Transverse colon (tissue), 3 donors: Measurements from ENCODE around the gene RASAL2.
"Not testable (repeated sequence)": the region's sequence is repeated elsewhere in the genome, so short reads cannot be mapped to it uniquely, and the experiment has no call there.

Experiments
- CTCF ChIP-seq, 5 experiments: fragments of 200-600 bp in 3 of 5; fragments of 450-650 bp in 2 of 5; sonication (generic) in 3 of 5; IDR thresholded peaks; 1 replicate in 2 of 5; 2 replicates in 3 of 5; pipeline ENCODE4 v1.5.1; 2016 to 2017; ENCODE audit warnings: antibody characterized with exemption in 5 of 5, inconsistent platforms in 3 of 5, mild to moderate bottlenecking in 2 of 5, moderate library complexity in 1 of 5
- EP300 ChIP-seq: sonication (generic); formaldehyde crosslinking; IDR thresholded peaks from one replicate; pipeline ENCODE4 v1.6.1; 2017; ENCODE audit warnings: antibody characterized with exemption, low read depth

GRCh38 chr1:178208269-178208856, 114.5 kb downstream of the RASAL2 start:
- not testable (repeated sequence) for TF ChIP-seq EP300; CTCF (IDR thresholded peaks at IDR 0.05)
